ENCODE results near the gene SLC6A12. TPM values are rescaled to one million over a fixed set of nuclear protein-coding genes. Genes with fewer than 3 reads are reported as not detected.
"Not testable (repeated sequence)": the region's sequence is repeated elsewhere in the genome, so short reads cannot be mapped to it uniquely, and the experiment has no call there.

The SLC6A12 gene
- total RNA-seq, 1 donor from 2014 or later = 0.70 TPM

GRCh38 chr12:235967-236366 is 22.0 kb upstream of the SLC6A12 start:
- not testable (repeated sequence) for DNase-seq (ENCODE audit: extremely low read depth, low read depth, low spot score)

- no peak for DNase-seq (ENCODE audit: extremely low read depth, low read depth, low spot score)
Observed at GRCh38 chr12:234891-235415, 21.0 kb upstream of the SLC6A12 start.

GRCh38 chr12:234019-234418 is 20.1 kb upstream of the SLC6A12 start:
- DNase-seq (ENCODE audit: extremely low read depth, low read depth, low spot score) = no peak

- DNase-seq (ENCODE audit: extremely low read depth, low read depth, low spot score) = no peak
Observed at GRCh38 chr12:233615-233968, 19.6 kb upstream of the SLC6A12 start.

- DNase-seq (ENCODE audit: extremely low read depth, low read depth, low spot score) = no peak
Observed at GRCh38 chr12:232731-233614, 19.0 kb upstream of the SLC6A12 start.

- DNase-seq (ENCODE audit: extremely low read depth, low read depth, low spot score) = no peak
Observed at GRCh38 chr12:230925-231671, 17.1 kb upstream of the SLC6A12 start.

GRCh38 chr12:229441-230191 is 15.7 kb upstream of the SLC6A12 start:
- DNase-seq (ENCODE audit: extremely low read depth, low read depth, low spot score) = no peak

GRCh38 chr12:228846-229200 is 14.9 kb upstream of the SLC6A12 start:
- DNase-seq (ENCODE audit: extremely low read depth, low read depth, low spot score) = no peak

- no peak for DNase-seq (ENCODE audit: extremely low read depth, low read depth, low spot score)
Observed at GRCh38 chr12:227923-228845, 14.2 kb upstream of the SLC6A12 start.

GRCh38 chr12:227286-227915 is 13.4 kb upstream of the SLC6A12 start:
- no peak for DNase-seq (ENCODE audit: extremely low read depth, low read depth, low spot score)

GRCh38 chr12:226401-226800 is 12.4 kb upstream of the SLC6A12 start:
- no peak for DNase-seq (ENCODE audit: extremely low read depth, low read depth, low spot score)

GRCh38 chr12:225012-225411 is 11.1 kb upstream of the SLC6A12 start:
- no peak for DNase-seq (ENCODE audit: extremely low read depth, low read depth, low spot score)

- DNase-seq (ENCODE audit: extremely low read depth, low read depth, low spot score) = no peak
Observed at GRCh38 chr12:224330-224729, 10.4 kb upstream of the SLC6A12 start.

- DNase-seq (ENCODE audit: extremely low read depth, low read depth, low spot score) = no peak
Observed at GRCh38 chr12:223841-224240, 9.9 kb upstream of the SLC6A12 start.

- DNase-seq (ENCODE audit: extremely low read depth, low read depth, low spot score) = no peak
Observed at GRCh38 chr12:221736-222135, 7.8 kb upstream of the SLC6A12 start.

- DNase-seq (ENCODE audit: extremely low read depth, low read depth, low spot score) = no peak
Observed at GRCh38 chr12:220946-221550, 7.1 kb upstream of the SLC6A12 start.

GRCh38 chr12:220491-220890 is 6.5 kb upstream of the SLC6A12 start:
- DNase-seq (ENCODE audit: extremely low read depth, low read depth, low spot score) = no peak

- no peak for DNase-seq (ENCODE audit: extremely low read depth, low read depth, low spot score)
Observed at GRCh38 chr12:219891-220352, 6.0 kb upstream of the SLC6A12 start.

All from glomerular endothelial cell (primary cell).